Mesenchymal stem cell (in vitro differentiated cells and primary cell): Measurements from ENCODE around the gene ZBTB2.
A peak's percentile ranks its signal among the peaks of the same experiment; 100 is the strongest.
"Not testable (repeated sequence)": the region's sequence is repeated elsewhere in the genome, so short reads cannot be mapped to it uniquely, and the experiment has no call there.

Source experiments
- DNase-seq: peaks from one replicate; pipeline ENCODE4 v3.0.0-alpha.2; 2013
- H2AFZ ChIP-seq: one replicate; pipeline ENCODE4 v1.6.1; 2013; ENCODE audit warnings: low read depth, mild to moderate bottlenecking, control low read depth, inconsistent platforms, low read length, moderate library complexity
- H2AK5ac ChIP-seq: 2 replicates; pipeline ENCODE4 v1.6.1; 2013; ENCODE audit warnings: low read length, moderate library complexity, mild to moderate bottlenecking, inconsistent platforms; ENCODE audit not compliant: severe bottlenecking
- H2BK120ac ChIP-seq: one replicate; pipeline ENCODE4 v1.6.1; 2013; ENCODE audit warnings: low read depth, mild to moderate bottlenecking, inconsistent platforms, low read length, moderate library complexity
- H2BK12ac ChIP-seq, 2 experiments: one replicate each; pipeline ENCODE4 v1.6.1; 2013; ENCODE audit warnings: inconsistent platforms in 2 of 2, low read length in 2 of 2, mild to moderate bottlenecking in 2 of 2, moderate library complexity in 2 of 2, control low read depth in 1 of 2
- H2BK15ac ChIP-seq: one replicate; pipeline ENCODE4 v1.6.1; 2013; ENCODE audit warnings: mild to moderate bottlenecking, low read depth, inconsistent platforms; ENCODE audit not compliant: poor library complexity, severe bottlenecking
- H2BK5ac ChIP-seq: 2 replicates; pipeline ENCODE4 v1.6.1; 2013; ENCODE audit warnings: low read depth, mild to moderate bottlenecking, low read length, control low read depth, inconsistent platforms; ENCODE audit not compliant: poor library complexity, severe bottlenecking
- H3K14ac ChIP-seq, 2 experiments: one replicate each; pipeline ENCODE4 v1.6.1; 2013; ENCODE audit warnings: inconsistent platforms in 2 of 2, low read length in 2 of 2, control low read depth in 1 of 2, mild to moderate bottlenecking in 1 of 2, moderate library complexity in 1 of 2
- H3K18ac ChIP-seq, 2 experiments: one replicate each; pipeline ENCODE4 v1.6.1; 2013; ENCODE audit warnings: inconsistent platforms in 2 of 2, low read length in 2 of 2, control low read depth in 1 of 2, low read depth in 1 of 2, mild to moderate bottlenecking in 1 of 2
- H3K23ac ChIP-seq, 2 experiments: one replicate each; pipeline ENCODE4 v1.6.1; 2013; ENCODE audit warnings: inconsistent platforms in 2 of 2, low read length in 2 of 2, mild to moderate bottlenecking in 2 of 2, moderate library complexity in 2 of 2, control low read depth in 1 of 2
- H3K27ac ChIP-seq: 2 replicates; pipeline ENCODE4 v1.5.1; 2013; ENCODE audit warnings: mild to moderate bottlenecking, moderate library complexity, low read length, control low read depth, inconsistent platforms; ENCODE audit not compliant: poor library complexity, severe bottlenecking
- H3K27me3 ChIP-seq, 2 experiments: 2 replicates each; pipeline versions ENCODE4 v1.6.1 to v1.7.0; 2013; ENCODE audit warnings: low read length in 2 of 2, mild to moderate bottlenecking in 2 of 2, moderate library complexity in 2 of 2, control low read depth in 1 of 2, inconsistent platforms in 1 of 2; ENCODE audit not compliant: control insufficient read depth in 1 of 2, insufficient read depth in 1 of 2
- H3K36me3 ChIP-seq, 2 experiments: 2 replicates each; pipeline versions ENCODE4 v1.6.1 to v1.7.0; 2013; ENCODE audit warnings: low read length in 2 of 2, control low read depth in 1 of 2, inconsistent platforms in 1 of 2, low read depth in 1 of 2, mild to moderate bottlenecking in 1 of 2; ENCODE audit not compliant: insufficient read depth in 2 of 2, control insufficient read depth in 1 of 2
- H3K4ac ChIP-seq, 2 experiments: one replicate each; pipeline ENCODE4 v1.6.1; 2013; ENCODE audit warnings: inconsistent platforms in 2 of 2, low read length in 2 of 2, mild to moderate bottlenecking in 2 of 2, moderate library complexity in 2 of 2, control low read depth in 1 of 2, low read depth in 1 of 2
- H3K4me1 ChIP-seq: 2 replicates; pipeline ENCODE4 v1.6.1; 2013; ENCODE audit warnings: low read depth, low read length, control low read depth; ENCODE audit not compliant: control insufficient read depth, insufficient read depth
- H3K4me2 ChIP-seq: 2 replicates; pipeline ENCODE4 v1.6.1; 2013; ENCODE audit warnings: low read length, mild to moderate bottlenecking, inconsistent platforms; ENCODE audit not compliant: poor library complexity, severe bottlenecking
- H3K4me3 ChIP-seq, 2 experiments: 2 replicates each; pipeline versions ENCODE4 v1.5.1 to v1.7.0; 2013; ENCODE audit warnings: low read length in 2 of 2, mild to moderate bottlenecking in 2 of 2, control low read depth in 1 of 2, low read depth in 1 of 2; ENCODE audit not compliant: insufficient read depth in 1 of 2
- H3K79me1 ChIP-seq: replicated peaks from 2 replicates; pipeline ENCODE4 v1.6.1; 2013; ENCODE audit warnings: mild to moderate bottlenecking, control low read depth, low read length, inconsistent platforms; ENCODE audit not compliant: poor library complexity, severe bottlenecking
- H3K9ac ChIP-seq: 2 replicates; pipeline ENCODE4 v1.7.0; 2013; ENCODE audit warnings: mild to moderate bottlenecking, low read length, moderate library complexity
- H3K9me3 ChIP-seq: 2 replicates; pipeline ENCODE4 v1.7.0; 2013; ENCODE audit warnings: mild to moderate bottlenecking, low read length; ENCODE audit not compliant: control insufficient read depth
- H4K8ac ChIP-seq: one replicate; pipeline ENCODE4 v1.6.1; 2013; ENCODE audit warnings: inconsistent platforms, mild to moderate bottlenecking, low read length, moderate library complexity
- H4K91ac ChIP-seq: one replicate; pipeline ENCODE4 v1.6.1; 2013; ENCODE audit warnings: mild to moderate bottlenecking, low read length, inconsistent platforms
- WGBS: methylation state at CpG from one replicate; pipeline ENCODE4 v1.1.7; 2013; ENCODE audit warnings: mixed read lengths; 5-methylcytosine and 5-hydroxymethylcytosine counted together

The ZBTB2 gene

DNA sequence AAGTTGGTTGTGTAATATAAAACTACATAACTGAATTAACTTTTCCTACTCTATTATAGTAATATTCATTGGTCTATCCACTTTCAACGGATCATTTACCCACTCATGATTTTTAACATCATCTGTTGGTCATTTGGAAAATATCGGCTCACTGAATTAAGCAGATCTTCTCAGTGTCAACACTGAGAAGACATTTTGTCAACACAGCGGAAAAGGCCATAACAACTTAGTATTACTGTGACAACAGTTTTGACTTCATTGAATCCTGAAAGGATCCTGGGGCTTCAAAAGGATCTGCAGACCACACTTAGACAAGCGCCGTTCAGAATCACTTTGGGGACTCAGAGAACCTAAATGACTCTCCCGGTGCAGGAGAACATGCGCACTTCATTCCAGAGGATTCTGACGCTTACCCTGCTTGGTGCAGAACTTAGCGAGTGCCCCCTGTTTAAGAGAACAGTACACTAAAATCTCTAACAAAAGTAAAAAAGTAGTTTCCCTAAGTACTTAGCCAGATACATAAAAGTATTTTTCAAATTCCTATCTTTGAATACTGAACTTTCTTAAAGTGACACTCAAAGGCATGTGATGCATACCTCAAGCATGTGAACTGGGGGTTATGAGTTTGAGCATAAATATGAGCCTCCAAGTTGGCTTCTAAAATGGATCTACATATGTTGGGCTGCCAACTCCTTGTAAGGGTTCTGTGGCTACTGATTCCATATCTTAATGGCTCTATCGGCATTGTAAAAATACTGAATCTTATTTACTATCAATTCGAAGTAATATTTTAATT is 4.0 kb downstream of the ZBTB2 start:
- Histone ChIP-seq H2BK12ac (no peak overlapping the region), H3K4me2 (peak overlapping the region; percentile 43), H3K4ac (no peak overlapping the region), H3K27ac (peak overlapping the region; percentile 68), H3K9me3 (no peaks in the 10 kb centered on the region), H2BK5ac (no peak overlapping the region), H3K23ac (no peak overlapping the region), H2AFZ (no peak overlapping the region), H3K4me1 (peaks cover 7% of the 10 kb centered on the region), H3K18ac (peak overlapping the region in 1 of 2 experiments; percentile 11), H3K9ac (no peak overlapping the region), H3K4me3 (no peak overlapping the region), H2AK5ac (no peak overlapping the region), H2BK120ac (no peak overlapping the region), H4K8ac (no peak overlapping the region), H2BK15ac (no peak overlapping the region), H3K79me1 (peaks cover 17% of the 10 kb centered on the region), H3K36me3 (peaks cover 3 to 5% of the 10 kb centered on the region in 2 experiments), H3K14ac (no peak overlapping the region), H3K27me3 (no peaks in the 10 kb centered on the region), H4K91ac (no peak overlapping the region)
- DNase-seq, result peak; percentile 34
- WGBS, result 85% methylated on average over 8 of the region's 11 CpGs

DNA sequence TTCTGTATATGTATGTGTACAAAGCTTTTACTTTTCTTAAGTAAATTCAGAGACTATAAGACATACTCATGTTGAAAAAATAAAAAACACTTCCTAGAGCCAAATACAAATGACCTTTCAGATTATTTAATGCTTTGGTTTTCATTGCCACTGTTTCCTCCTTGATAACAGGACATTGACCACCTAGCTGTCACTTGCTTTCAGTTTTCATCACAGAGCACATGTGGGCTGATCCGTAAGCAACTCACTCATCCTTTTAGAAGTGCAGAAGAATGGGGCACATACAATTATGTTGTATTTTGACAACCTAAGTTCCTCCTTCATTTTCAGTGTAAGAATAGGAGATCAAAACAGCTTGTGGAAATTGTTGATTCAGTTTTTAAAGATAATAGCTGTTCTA is 6.2 kb downstream of the ZBTB2 start:
- H3K27ac ChIP-seq, result no peak overlapping the region
- no peak overlapping the region for H3K9ac ChIP-seq
- H3K4me1 ChIP-seq, result peaks cover 7% of the 10 kb centered on the region
- no peak overlapping the region for H3K4me2 ChIP-seq
- no peak for DNase-seq
- no peaks in the 10 kb centered on the region for H3K27me3 ChIP-seq
- H4K91ac ChIP-seq, result no peak overlapping the region
- no peak overlapping the region for H3K4ac ChIP-seq
- no peak overlapping the region for H3K23ac ChIP-seq
- peaks cover 31% of the 10 kb centered on the region for H3K79me1 ChIP-seq
- H3K14ac ChIP-seq, result no peak overlapping the region
- no peak overlapping the region for H3K18ac ChIP-seq
- no peak overlapping the region for H2AFZ ChIP-seq
- H4K8ac ChIP-seq, result no peak overlapping the region
- no peak overlapping the region for H2BK5ac ChIP-seq
- no peaks in the 10 kb centered on the region for H3K9me3 ChIP-seq
- H2AK5ac ChIP-seq, result no peak overlapping the region
- 88% methylated on average over 1 of the region's 1 CpG for WGBS
- no peak overlapping the region for H2BK15ac ChIP-seq
- H3K36me3 ChIP-seq, result peaks cover 2 to 3% of the 10 kb centered on the region in 2 experiments
- no peak overlapping the region for H2BK12ac ChIP-seq
- no peak overlapping the region for H2BK120ac ChIP-seq
- no peak overlapping the region for H3K4me3 ChIP-seq

DNA sequence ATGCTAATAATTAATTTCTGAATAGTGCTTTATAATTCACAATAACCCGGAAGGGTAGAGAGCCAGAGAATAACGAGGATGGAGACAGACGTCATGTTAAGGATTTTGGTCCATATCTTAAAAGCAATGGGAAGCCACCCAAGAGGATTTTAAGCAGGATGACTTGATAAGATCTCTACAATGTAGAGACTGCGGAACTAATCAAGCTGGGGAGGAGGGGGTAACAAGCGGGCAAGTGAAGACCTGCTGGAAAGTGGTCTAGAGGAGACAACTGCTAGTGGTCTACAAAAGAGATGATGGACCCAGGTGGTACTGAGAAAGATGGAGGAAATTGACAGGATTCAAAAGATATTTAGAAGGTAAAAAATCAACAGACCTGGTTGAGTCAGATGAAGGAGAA is 7.2 kb downstream of the ZBTB2 start:
- H3K9ac ChIP-seq, result no peak overlapping the region
- no peak overlapping the region for H2BK120ac ChIP-seq
- H2BK12ac ChIP-seq, result no peak overlapping the region
- H4K91ac ChIP-seq, result no peak overlapping the region
- H2AFZ ChIP-seq, result no peak overlapping the region
- peaks cover 2 to 3% of the 10 kb centered on the region in 2 experiments for H3K36me3 ChIP-seq
- no peak overlapping the region for H3K14ac ChIP-seq
- H3K4me2 ChIP-seq, result no peak overlapping the region
- no peak for DNase-seq
- no peak overlapping the region for H3K18ac ChIP-seq
- no peak overlapping the region for H2AK5ac ChIP-seq
- H3K79me1 ChIP-seq, result peaks cover 32% of the 10 kb centered on the region
- H3K9me3 ChIP-seq, result no peaks in the 10 kb centered on the region
- H3K4ac ChIP-seq, result no peak overlapping the region
- H4K8ac ChIP-seq, result no peak overlapping the region
- H3K27ac ChIP-seq, result no peak overlapping the region
- 87% methylated on average over 5 of the region's 5 CpGs for WGBS
- no peak overlapping the region for H3K4me3 ChIP-seq
- H2BK5ac ChIP-seq, result no peak overlapping the region
- no peak overlapping the region for H2BK15ac ChIP-seq
- H3K27me3 ChIP-seq, result no peaks in the 10 kb centered on the region
- peaks cover 7% of the 10 kb centered on the region for H3K4me1 ChIP-seq
- no peak overlapping the region for H3K23ac ChIP-seq

DNA sequence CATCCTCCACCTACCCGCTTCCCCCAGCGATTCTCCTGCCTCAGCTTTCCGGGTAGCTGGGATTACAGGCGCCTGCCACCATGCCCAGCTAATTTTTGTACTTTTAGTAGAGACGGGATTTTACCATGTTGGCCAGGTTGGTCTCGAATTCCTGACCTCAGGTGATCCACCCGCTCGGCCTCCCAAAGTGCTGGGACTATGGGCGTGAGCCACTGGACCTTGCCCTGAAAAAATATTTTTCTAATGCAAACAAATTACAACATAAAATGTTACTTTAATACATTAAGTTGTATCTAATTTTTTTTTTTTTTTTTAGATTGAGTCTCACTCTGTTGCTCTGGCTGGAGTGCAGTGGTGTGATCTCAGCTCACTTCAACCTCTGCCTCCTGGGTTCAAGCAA is 8.7 kb downstream of the ZBTB2 start:
- H3K9me3 ChIP-seq, H4K91ac ChIP-seq, H3K18ac ChIP-seq, H2BK120ac ChIP-seq, H3K23ac ChIP-seq, H3K27me3 ChIP-seq, H3K4me3 ChIP-seq, H3K9ac ChIP-seq, H2BK15ac ChIP-seq, H3K36me3 ChIP-seq, H3K27ac ChIP-seq, H4K8ac ChIP-seq, H3K4me1 ChIP-seq, H2AFZ ChIP-seq, H2BK5ac ChIP-seq, H3K4ac ChIP-seq, H3K4me2 ChIP-seq, H3K14ac ChIP-seq, H2BK12ac ChIP-seq, H2AK5ac ChIP-seq, DNase-seq: not testable (repeated sequence)
- 99% methylated on average over 8 of the region's 9 CpGs for WGBS
- peaks cover 32% of the 10 kb centered on the region for H3K79me1 ChIP-seq
